HepG2 (cell line): ENCODE measurements around the gene FBH1. TPM values are rescaled to one million over a fixed set of nuclear protein-coding genes. Genes with fewer than 3 reads are reported as not detected.

Experiments
- HDAC2 ChIP-seq: sonication (generic); formaldehyde crosslinking; IDR thresholded peaks from 2 replicates; pipeline ENCODE4 v1.4.0; 2020; ENCODE audit warnings: missing genetic modification reagents
- HNRNPLL ChIP-seq: fragments of 200-400 bp; formaldehyde crosslinking; IDR thresholded peaks from 2 replicates; pipeline ENCODE4 v1.6.1; 2017; ENCODE audit warnings: mild to moderate bottlenecking, low read depth, low read length; ENCODE audit not compliant: poor library complexity, severe bottlenecking
- PRMT3 ChIP-seq: sonication (generic); formaldehyde crosslinking; IDR thresholded peaks from 2 replicates; pipeline ENCODE4 v1.8.1; 2022; ENCODE audit warnings: low read depth, mild to moderate bottlenecking, moderate library complexity, missing genetic modification reagents, borderline replicate concordance
- RCOR2 ChIP-seq: IDR thresholded peaks from 2 replicates; pipeline ENCODE4 v1.6.1; 2016; ENCODE audit warnings: missing biosample characterization, missing genetic modification reagents
- RFXANK ChIP-seq: IDR thresholded peaks from 2 replicates; pipeline ENCODE4 v1.6.1; 2016
- SNRNP70 ChIP-seq: fragments of 200-400 bp; formaldehyde crosslinking; IDR thresholded peaks from 2 replicates; pipeline ENCODE4 v1.6.1; 2017; ENCODE audit warnings: mild to moderate bottlenecking, low read depth, low read length, moderate library complexity
- SOX5 ChIP-seq: IDR thresholded peaks from 2 replicates; pipeline ENCODE4 v1.6.1; 2016; ENCODE audit warnings: borderline replicate concordance
- SP2 ChIP-seq: sonication (generic); formaldehyde crosslinking; IDR thresholded peaks from 2 replicates; pipeline ENCODE4 v1.5.1; 2020; ENCODE audit warnings: mild to moderate bottlenecking, missing genetic modification reagents
- SYNCRIP ChIP-seq: fragments of 200-400 bp; formaldehyde crosslinking; IDR thresholded peaks from 2 replicates; pipeline ENCODE4 v1.6.1; 2018; ENCODE audit warnings: mild to moderate bottlenecking, low read depth, low read length; ENCODE audit not compliant: insufficient read depth
- ZBTB40 ChIP-seq, 2 experiments: fragments of 450-650 bp in 1 of 2; sonication (generic) in 1 of 2; formaldehyde crosslinking in 1 of 2; IDR thresholded peaks; 2 replicates each; pipeline versions ENCODE4 v1.6.1 to v1.8.0; 2016 to 2022; ENCODE audit warnings: antibody characterized with exemption in 1 of 2, mild to moderate bottlenecking in 1 of 2, missing genetic modification reagents in 1 of 2
- ZNF101 ChIP-seq: sonication (generic); formaldehyde crosslinking; IDR thresholded peaks from 2 replicates; pipeline ENCODE4 v1.4.0; 2020; ENCODE audit warnings: mild to moderate bottlenecking, low read depth, missing genetic modification reagents, borderline replicate concordance
- ZNF672 ChIP-seq: sonication (generic); formaldehyde crosslinking; IDR thresholded peaks from 2 replicates; pipeline ENCODE4 v1.8.1; 2022; ENCODE audit warnings: missing genetic modification reagents
- ZNF772 ChIP-seq: sonication (generic); formaldehyde crosslinking; IDR thresholded peaks from 2 replicates; pipeline ENCODE4 v1.5.0; 2020; ENCODE audit warnings: mild to moderate bottlenecking, missing genetic modification reagents
- ZSCAN31 ChIP-seq: sonication (generic); formaldehyde crosslinking; IDR thresholded peaks from 2 replicates; pipeline ENCODE4 v1.5.0; 2020; ENCODE audit warnings: low read depth, mild to moderate bottlenecking, missing genetic modification reagents
- polyA plus RNA-seq, 8 experiments: library from polyadenylated mRNA; depleted of rRNA in 3 of 8; stranded (reverse) in 7 of 8; unstranded in 1 of 8; fragments of >200 nt; fragmentation: Illumina TruSeq in 4 of 8; extraction: Trizol in 4 of 8; gene quantifications; 2 replicates each; pipeline versions ENCODE4 v1.2.1 to v1.2.3, GENCODE V29; 2011 to 2016; ENCODE audit warnings: low read depth in 4 of 8, missing spikeins in 1 of 8, mixed read lengths in 1 of 8; ENCODE audit not compliant: insufficient read depth in 1 of 8
- total RNA-seq, 5 experiments: library from RNA; depleted of rRNA; stranded (reverse); fragments of >200 nt; fragmentation: Illumina TruSeq; extraction: Trizol; gene quantifications; 2 replicates each; pipeline ENCODE4 v1.2.3, GENCODE V29; 2016; ENCODE audit warnings: low read depth in 1 of 5
- TF ChIP-seq, protein P1 (sequence below): sonication (generic); formaldehyde crosslinking; IDR thresholded peaks from 2 replicates; pipeline ENCODE4 v1.4.0; 2020; ENCODE audit warnings: missing genetic modification reagents, borderline replicate concordance
- TF ChIP-seq, protein P2 (sequence below): sonication (generic); formaldehyde crosslinking; conservative IDR thresholded peaks from 2 replicates; pipeline ENCODE4 v1.8.1; 2023; ENCODE audit warnings: missing genetic modification reagents

The FBH1 gene
- total and polyA plus RNA-seq, 2 of the 13 experiments (the other 11 are each of a cell fraction or from before 2014, with no cell fraction given), result 48.8 to 60.3 TPM

DNA sequence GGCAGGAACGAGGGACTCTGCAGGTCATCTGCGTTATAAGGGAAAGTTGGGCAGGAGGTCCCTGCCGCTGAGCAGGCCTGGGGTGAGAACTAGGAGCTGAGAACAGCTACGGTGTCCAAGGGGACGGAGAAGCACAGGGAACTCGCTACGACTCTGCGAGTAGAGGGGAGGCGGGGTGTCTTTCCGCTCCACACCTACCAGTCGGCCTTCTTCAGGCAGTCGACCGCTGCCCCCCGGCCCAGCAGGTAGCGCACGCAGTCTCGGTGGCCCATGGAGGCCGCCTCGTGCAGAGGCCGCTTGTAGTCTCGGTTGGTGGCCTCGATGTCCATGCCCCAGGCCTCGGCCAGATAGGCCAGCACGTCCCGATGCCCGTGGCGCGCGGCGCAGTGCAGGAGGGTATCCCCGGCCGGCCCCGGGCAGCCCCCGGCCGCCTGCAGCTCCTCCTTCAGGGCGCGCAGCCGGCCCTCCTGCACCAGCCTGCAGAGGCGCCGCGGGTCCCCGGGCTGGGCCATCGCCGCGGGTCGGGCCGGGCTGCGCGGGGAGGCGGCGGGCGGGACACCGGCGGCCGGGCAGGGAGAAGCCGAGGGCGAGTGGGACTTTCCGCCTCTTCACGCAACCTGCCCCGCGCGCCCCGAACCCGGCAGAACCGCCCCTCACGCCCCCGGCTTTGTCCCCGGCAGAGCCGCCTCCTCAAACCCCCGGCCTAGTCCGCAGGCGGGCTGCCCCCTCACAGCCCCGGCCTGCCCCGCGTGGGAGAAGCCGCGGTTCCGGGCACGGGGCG is 1.0 kb upstream of the FBH1 start (continued):
- TF ChIP-seq ZBTB40 (IDR thresholded peaks at IDR 0.05) (no peak), ZBTB40 (CRISPR knock-in tag; IDR thresholded peaks at IDR 0.05) (0 out of 2 replicates have a peak, but pooled peaks have one; percentile 16), HNRNPLL (peak; percentile 35), RFXANK (CRISPR knock-in tag) (no peak), HDAC2 (CRISPR knock-in tag) (no peak), RCOR2 (CRISPR knock-in tag) (no peak), ZNF772 (CRISPR knock-in tag) (no peak), ZNF672 (CRISPR knock-in tag) (no peak), SOX5 (CRISPR knock-in tag) (no peak), SYNCRIP (no peak), ZNF101 (CRISPR knock-in tag) (no peak), SP2 (peak; percentile 42; the same call in 1 of the 2 replicates), SNRNP70 (no peak), PRMT3 (CRISPR knock-in tag) (no peak), ZSCAN31 (CRISPR knock-in tag) (peak; percentile 48)
- TF ChIP-seq, protein P1, sequence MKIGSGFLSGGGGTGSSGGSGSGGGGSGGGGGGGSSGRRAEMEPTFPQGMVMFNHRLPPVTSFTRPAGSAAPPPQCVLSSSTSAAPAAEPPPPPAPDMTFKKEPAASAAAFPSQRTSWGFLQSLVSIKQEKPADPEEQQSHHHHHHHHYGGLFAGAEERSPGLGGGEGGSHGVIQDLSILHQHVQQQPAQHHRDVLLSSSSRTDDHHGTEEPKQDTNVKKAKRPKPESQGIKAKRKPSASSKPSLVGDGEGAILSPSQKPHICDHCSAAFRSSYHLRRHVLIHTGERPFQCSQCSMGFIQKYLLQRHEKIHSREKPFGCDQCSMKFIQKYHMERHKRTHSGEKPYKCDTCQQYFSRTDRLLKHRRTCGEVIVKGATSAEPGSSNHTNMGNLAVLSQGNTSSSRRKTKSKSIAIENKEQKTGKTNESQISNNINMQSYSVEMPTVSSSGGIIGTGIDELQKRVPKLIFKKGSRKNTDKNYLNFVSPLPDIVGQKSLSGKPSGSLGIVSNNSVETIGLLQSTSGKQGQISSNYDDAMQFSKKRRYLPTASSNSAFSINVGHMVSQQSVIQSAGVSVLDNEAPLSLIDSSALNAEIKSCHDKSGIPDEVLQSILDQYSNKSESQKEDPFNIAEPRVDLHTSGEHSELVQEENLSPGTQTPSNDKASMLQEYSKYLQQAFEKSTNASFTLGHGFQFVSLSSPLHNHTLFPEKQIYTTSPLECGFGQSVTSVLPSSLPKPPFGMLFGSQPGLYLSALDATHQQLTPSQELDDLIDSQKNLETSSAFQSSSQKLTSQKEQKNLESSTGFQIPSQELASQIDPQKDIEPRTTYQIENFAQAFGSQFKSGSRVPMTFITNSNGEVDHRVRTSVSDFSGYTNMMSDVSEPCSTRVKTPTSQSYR, result no peak
- TF ChIP-seq, protein P2, sequence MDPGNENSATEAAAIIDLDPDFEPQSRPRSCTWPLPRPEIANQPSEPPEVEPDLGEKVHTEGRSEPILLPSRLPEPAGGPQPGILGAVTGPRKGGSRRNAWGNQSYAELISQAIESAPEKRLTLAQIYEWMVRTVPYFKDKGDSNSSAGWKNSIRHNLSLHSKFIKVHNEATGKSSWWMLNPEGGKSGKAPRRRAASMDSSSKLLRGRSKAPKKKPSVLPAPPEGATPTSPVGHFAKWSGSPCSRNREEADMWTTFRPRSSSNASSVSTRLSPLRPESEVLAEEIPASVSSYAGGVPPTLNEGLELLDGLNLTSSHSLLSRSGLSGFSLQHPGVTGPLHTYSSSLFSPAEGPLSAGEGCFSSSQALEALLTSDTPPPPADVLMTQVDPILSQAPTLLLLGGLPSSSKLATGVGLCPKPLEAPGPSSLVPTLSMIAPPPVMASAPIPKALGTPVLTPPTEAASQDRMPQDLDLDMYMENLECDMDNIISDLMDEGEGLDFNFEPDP, result peak; percentile 95; the same call in 1 of the 2 replicates
